ENCODE data around the gene SOX6. TPM values are rescaled to one million over a fixed set of nuclear protein-coding genes. Genes with fewer than 3 reads are reported as not detected.
"Not testable (repeated sequence)": the region's sequence is repeated elsewhere in the genome, so short reads cannot be mapped to it uniquely, and the experiment has no call there.

SOX6 gene
- total RNA-seq, 3 donors from 2014 or later, result 0.03 to 0.47 TPM; not detected in 1

GRCh38 chr11:16078936-16079335 lies 277.4 kb downstream of the SOX6 start:
- DNase-seq (no peak), ATAC-seq (no peak)
- peaks cover 24% of the 10 kb centered on the region for H3K9me3 Mint-ChIP-seq
- H3K36me3 Mint-ChIP-seq (ENCODE audit: insufficient read depth), result no peaks in the 10 kb centered on the region
- H3K4me3 Mint-ChIP-seq, result no peak overlapping the region
- H3K27me3 Mint-ChIP-seq (ENCODE audit: low read depth), result no peaks in the 10 kb centered on the region
- H3K4me1 Mint-ChIP-seq (ENCODE audit: low read depth), result no peaks in the 10 kb centered on the region

- Mint-ChIP-seq H3K4me1 (ENCODE audit: low read depth) (no peaks in the 10 kb centered on the region), H3K27me3 (ENCODE audit: low read depth) (no peaks in the 10 kb centered on the region), H3K9me3 (peaks cover 33% of the 10 kb centered on the region), H3K4me3 (no peak overlapping the region), H3K36me3 (ENCODE audit: insufficient read depth) (no peaks in the 10 kb centered on the region)
- ATAC-seq (no peak), DNase-seq (no peak)
Observed at GRCh38 chr11:16070573-16070972, 285.8 kb downstream of the SOX6 start.

DNA sequence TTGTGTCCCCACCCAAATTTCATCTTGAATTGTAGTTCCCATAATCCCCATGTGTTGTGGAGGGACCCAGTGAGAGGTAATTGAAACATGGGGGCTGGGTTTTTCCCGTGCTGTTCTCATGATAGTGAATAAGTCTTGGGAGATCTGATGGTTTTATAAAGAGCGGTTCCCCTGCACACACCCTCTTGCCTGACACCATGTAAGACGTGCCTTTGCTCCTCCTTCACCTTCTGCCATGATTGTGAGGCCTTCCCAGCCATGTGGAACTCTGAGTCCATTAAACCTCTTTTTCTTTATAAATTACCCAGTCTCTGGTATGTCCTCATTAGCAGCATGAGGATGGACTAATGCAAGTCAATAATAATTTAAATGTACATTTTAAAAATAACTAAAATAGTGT lies 289.1 kb downstream of the SOX6 start:
- H3K9me3 Mint-ChIP-seq; DNase-seq; H3K27me3 Mint-ChIP-seq (ENCODE audit: low read depth); H3K4me3 Mint-ChIP-seq; ATAC-seq; H3K4me1 Mint-ChIP-seq (ENCODE audit: low read depth); H3K36me3 Mint-ChIP-seq (ENCODE audit: insufficient read depth): not testable (repeated sequence)

GRCh38 chr11:16059332-16059731 lies 297.0 kb downstream of the SOX6 start:
- ATAC-seq (no peak), DNase-seq (no peak)
- no peaks in the 10 kb centered on the region for H3K27me3 Mint-ChIP-seq (ENCODE audit: low read depth)
- H3K4me1 Mint-ChIP-seq (ENCODE audit: low read depth), result no peaks in the 10 kb centered on the region
- peaks cover 26% of the 10 kb centered on the region for H3K9me3 Mint-ChIP-seq
- no peaks in the 10 kb centered on the region for H3K36me3 Mint-ChIP-seq (ENCODE audit: insufficient read depth)
- no peak overlapping the region for H3K4me3 Mint-ChIP-seq

GRCh38 chr11:16058671-16059070 lies 297.7 kb downstream of the SOX6 start:
- DNase-seq (no peak), ATAC-seq (no peak)
- Mint-ChIP-seq H3K9me3 (peaks cover 26% of the 10 kb centered on the region), H3K4me1 (ENCODE audit: low read depth) (no peaks in the 10 kb centered on the region), H3K27me3 (ENCODE audit: low read depth) (no peaks in the 10 kb centered on the region), H3K4me3 (no peak overlapping the region), H3K36me3 (ENCODE audit: insufficient read depth) (no peaks in the 10 kb centered on the region)

DNA sequence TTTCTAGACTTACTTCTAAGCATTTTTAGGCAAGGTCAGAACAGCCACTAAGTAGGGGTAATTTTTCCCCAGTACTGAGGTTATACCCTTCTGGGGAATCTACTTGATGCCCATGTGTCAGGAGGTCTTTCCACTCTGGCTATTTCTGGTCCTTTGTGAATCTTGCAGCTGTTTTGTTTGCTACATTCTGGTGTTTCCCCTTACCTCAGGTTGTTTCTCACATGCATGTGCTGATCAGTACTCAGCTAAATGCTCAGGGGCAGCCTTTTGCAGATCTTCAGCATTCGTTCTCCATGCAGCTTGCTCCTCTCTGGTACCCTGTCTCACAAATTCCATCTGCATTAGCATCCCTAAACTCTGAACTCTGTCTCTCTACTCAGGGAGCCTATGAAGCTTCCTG lies 303.6 kb downstream of the SOX6 start:
- Mint-ChIP-seq H3K9me3 (peaks cover 4% of the 10 kb centered on the region), H3K27me3 (ENCODE audit: low read depth) (no peaks in the 10 kb centered on the region), H3K4me1 (ENCODE audit: low read depth) (no peaks in the 10 kb centered on the region), H3K4me3 (no peak overlapping the region), H3K36me3 (ENCODE audit: insufficient read depth) (no peaks in the 10 kb centered on the region)
- no peak for DNase-seq
- ATAC-seq, result no peak

- no peaks in the 10 kb centered on the region for H3K27me3 Mint-ChIP-seq (ENCODE audit: low read depth)
- no peak for DNase-seq
- no peak overlapping the region for H3K4me3 Mint-ChIP-seq
- ATAC-seq, result no peak
- no peaks in the 10 kb centered on the region for H3K36me3 Mint-ChIP-seq (ENCODE audit: insufficient read depth)
- H3K4me1 Mint-ChIP-seq (ENCODE audit: low read depth), result no peaks in the 10 kb centered on the region
- no peaks in the 10 kb centered on the region for H3K9me3 Mint-ChIP-seq
Observed at GRCh38 chr11:16049611-16050010, 306.7 kb downstream of the SOX6 start.

DNA sequence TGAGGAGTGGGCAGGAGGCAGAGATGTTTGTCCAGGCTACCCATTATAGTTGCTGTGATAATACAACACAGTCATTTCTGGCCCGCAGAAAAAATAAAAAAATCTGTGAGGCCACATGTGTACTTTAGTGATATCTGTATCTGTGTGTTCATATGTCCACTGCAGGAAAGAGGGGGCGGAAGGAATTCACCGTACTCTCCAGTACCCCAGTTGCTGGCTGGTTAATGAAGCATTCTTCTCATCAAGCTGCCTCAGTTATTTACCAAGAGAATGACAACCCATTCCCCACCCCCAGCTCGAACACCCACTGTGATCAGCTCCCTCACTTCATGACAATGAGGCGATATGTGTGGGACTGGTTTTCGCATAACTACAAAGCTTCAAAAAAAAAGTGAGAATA lies 309.3 kb downstream of the SOX6 start:
- ATAC-seq (no peak), DNase-seq (no peak)
- Mint-ChIP-seq H3K9me3 (no peaks in the 10 kb centered on the region), H3K4me1 (ENCODE audit: low read depth) (no peaks in the 10 kb centered on the region), H3K27me3 (ENCODE audit: low read depth) (no peaks in the 10 kb centered on the region), H3K4me3 (no peak overlapping the region), H3K36me3 (ENCODE audit: insufficient read depth) (no peaks in the 10 kb centered on the region)

GRCh38 chr11:16043617-16044016 lies 312.7 kb downstream of the SOX6 start:
- no peaks in the 10 kb centered on the region for H3K36me3 Mint-ChIP-seq (ENCODE audit: insufficient read depth)
- no peaks in the 10 kb centered on the region for H3K27me3 Mint-ChIP-seq (ENCODE audit: low read depth)
- no peak overlapping the region for H3K4me3 Mint-ChIP-seq
- ATAC-seq (no peak), DNase-seq (no peak)
- H3K9me3 Mint-ChIP-seq, result no peaks in the 10 kb centered on the region
- H3K4me1 Mint-ChIP-seq (ENCODE audit: low read depth), result no peaks in the 10 kb centered on the region

DNA sequence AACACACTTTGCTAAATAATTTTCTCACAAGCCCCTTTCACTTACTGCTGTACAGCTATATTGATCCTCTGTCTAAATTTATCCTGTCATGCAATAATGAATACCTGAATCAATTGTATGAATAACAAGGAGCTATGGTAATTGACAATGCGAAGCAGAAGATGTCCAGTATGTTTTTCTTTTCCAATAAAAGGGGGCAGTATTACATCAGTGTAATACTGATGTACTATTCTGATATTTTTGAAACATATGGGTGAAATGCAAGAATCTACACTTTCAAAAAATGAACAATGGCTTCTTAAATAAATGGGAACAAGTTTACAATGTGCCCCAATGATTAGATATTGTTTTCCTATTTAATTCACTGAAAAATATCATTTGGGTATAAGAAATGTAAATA lies 315.1 kb downstream of the SOX6 start:
- ATAC-seq, result no peak
- Mint-ChIP-seq H3K36me3 (ENCODE audit: insufficient read depth) (no peaks in the 10 kb centered on the region), H3K9me3 (no peaks in the 10 kb centered on the region), H3K4me1 (ENCODE audit: low read depth) (no peaks in the 10 kb centered on the region), H3K4me3 (no peak overlapping the region), H3K27me3 (ENCODE audit: low read depth) (no peaks in the 10 kb centered on the region)
- no peak for DNase-seq

DNA sequence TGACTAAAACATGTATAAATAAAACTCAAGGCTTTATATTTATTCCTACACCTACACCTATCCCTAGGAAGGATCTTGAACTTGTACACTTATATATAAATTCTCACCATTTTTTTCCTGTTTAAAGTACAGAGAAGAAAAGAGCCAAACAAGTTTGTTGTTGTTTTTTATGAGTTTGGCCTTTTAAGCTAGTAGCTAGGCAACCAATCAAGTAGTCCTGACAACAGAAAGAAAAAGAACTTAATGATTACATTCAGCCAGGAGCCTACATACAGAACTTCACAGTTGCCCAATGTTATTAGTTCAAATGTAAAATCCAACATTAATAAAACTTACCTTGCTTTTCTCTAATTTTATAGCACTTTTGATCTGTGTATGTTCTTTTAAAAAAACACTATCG lies 316.2 kb downstream of the SOX6 start:
- Mint-ChIP-seq H3K4me3 (no peak overlapping the region), H3K4me1 (ENCODE audit: low read depth) (no peaks in the 10 kb centered on the region), H3K36me3 (ENCODE audit: insufficient read depth) (no peaks in the 10 kb centered on the region), H3K9me3 (no peaks in the 10 kb centered on the region), H3K27me3 (ENCODE audit: low read depth) (no peaks in the 10 kb centered on the region)
- ATAC-seq (no peak), DNase-seq (no peak)

GRCh38 chr11:16037179-16037578 lies 319.2 kb downstream of the SOX6 start:
- Mint-ChIP-seq H3K9me3 (no peaks in the 10 kb centered on the region), H3K36me3 (ENCODE audit: insufficient read depth) (no peaks in the 10 kb centered on the region), H3K4me1 (ENCODE audit: low read depth) (no peaks in the 10 kb centered on the region), H3K4me3 (no peak overlapping the region), H3K27me3 (ENCODE audit: low read depth) (no peaks in the 10 kb centered on the region)
- ATAC-seq (no peak), DNase-seq (no peak)

GRCh38 chr11:16036218-16036617 lies 320.1 kb downstream of the SOX6 start:
- no peaks in the 10 kb centered on the region for H3K9me3 Mint-ChIP-seq

GRCh38 chr11:16034074-16034473 lies 322.3 kb downstream of the SOX6 start:
- no peaks in the 10 kb centered on the region for H3K36me3 Mint-ChIP-seq (ENCODE audit: insufficient read depth)
- H3K4me3 Mint-ChIP-seq, result no peak overlapping the region
- no peak for ATAC-seq
- H3K9me3 Mint-ChIP-seq, result no peaks in the 10 kb centered on the region
- no peak for DNase-seq
- H3K4me1 Mint-ChIP-seq (ENCODE audit: low read depth), result no peaks in the 10 kb centered on the region
- no peaks in the 10 kb centered on the region for H3K27me3 Mint-ChIP-seq (ENCODE audit: low read depth)

More at GRCh38 chr11:16036218-16036617, 320.1 kb downstream of the SOX6 start:
- Mint-ChIP-seq H3K4me1 (ENCODE audit: low read depth) (no peaks in the 10 kb centered on the region), H3K4me3 (no peak overlapping the region), H3K27me3 (ENCODE audit: low read depth) (no peaks in the 10 kb centered on the region), H3K36me3 (ENCODE audit: insufficient read depth) (no peaks in the 10 kb centered on the region)
- DNase-seq (no peak), ATAC-seq (no peak)

GRCh38 chr11:16032974-16033373 lies 323.4 kb downstream of the SOX6 start:
- H3K9me3 Mint-ChIP-seq, result no peaks in the 10 kb centered on the region
- no peaks in the 10 kb centered on the region for H3K4me1 Mint-ChIP-seq (ENCODE audit: low read depth)
- H3K36me3 Mint-ChIP-seq (ENCODE audit: insufficient read depth), result no peaks in the 10 kb centered on the region
- H3K4me3 Mint-ChIP-seq, result no peak overlapping the region
- no peak for ATAC-seq
- DNase-seq, result no peak
- H3K27me3 Mint-ChIP-seq (ENCODE audit: low read depth), result no peaks in the 10 kb centered on the region

- no peak for ATAC-seq
- Mint-ChIP-seq H3K4me3 (no peak overlapping the region), H3K27me3 (ENCODE audit: low read depth) (no peaks in the 10 kb centered on the region), H3K36me3 (ENCODE audit: insufficient read depth) (no peaks in the 10 kb centered on the region), H3K9me3 (no peaks in the 10 kb centered on the region), H3K4me1 (ENCODE audit: low read depth) (no peaks in the 10 kb centered on the region)
- DNase-seq, result no peak
Observed at GRCh38 chr11:16031210-16031609, 325.1 kb downstream of the SOX6 start.

All from activated T-cell treated with anti-CD3 and anti-CD28 coated beads, Interleukin-2, amount 50 U/mL, for 4 hours (primary cell).